BLaER1 treated with 17β-estradiol and CSF1 and Interleukin-3, amounts not matched to agents 10 nM and 100 nM (cell line): ENCODE results near the gene TNIK.

ENCODE experiments used
- H3K27ac ChIP-seq, 11 experiments: shearing (Covaris generic); formaldehyde crosslinking; 2 replicates each; pipeline ENCODE4 v1.8.1; 2022
- H3K27me3 ChIP-seq, 11 experiments: shearing (Covaris generic); formaldehyde crosslinking; 2 replicates each; pipeline ENCODE4 v1.8.1; 2022
- H3K36me3 ChIP-seq, 11 experiments: shearing (Covaris generic); formaldehyde crosslinking; 2 replicates each; pipeline ENCODE4 v1.8.1; 2022
- H3K4me1 ChIP-seq, 10 experiments: shearing (Covaris generic); formaldehyde crosslinking; 2 replicates each; pipeline ENCODE4 v1.8.1; 2022
- H3K4me2 ChIP-seq, 11 experiments: shearing (Covaris generic); formaldehyde crosslinking; 2 replicates each; pipeline ENCODE4 v1.8.1; 2022
- H3K4me3 ChIP-seq, 10 experiments: shearing (Covaris generic); formaldehyde crosslinking; 2 replicates each; pipeline ENCODE4 v1.8.1; 2022
- H3K9ac ChIP-seq, 11 experiments: shearing (Covaris generic); formaldehyde crosslinking; 2 replicates each; pipeline ENCODE4 v1.8.1; 2022
- H3K9me3 ChIP-seq, 11 experiments: shearing (Covaris generic); formaldehyde crosslinking; replicated peaks in 1 of 11; 2 replicates each; pipeline ENCODE4 v1.8.1; 2022
- H4K20me1 ChIP-seq, 11 experiments: shearing (Covaris generic); formaldehyde crosslinking; 2 replicates each; pipeline ENCODE4 v1.8.1; 2022
- Cebpa-rat ChIP-seq, 11 experiments: shearing (Covaris generic); IDR thresholded peaks; 2 replicates each; pipeline ENCODE4 v1.8.1; 2022

Gene TNIK

GRCh38 chr3:171212648-171213047 lies 247.6 kb downstream of the TNIK start:
- TF ChIP-seq Cebpa-rat (IDR thresholded peaks at IDR 0.05) = no peak

GRCh38 chr3:171206283-171206682 lies 253.9 kb downstream of the TNIK start:
- H3K27me3 ChIP-seq = no peaks in the 10 kb centered on the region
- H3K36me3 ChIP-seq = no peaks in the 10 kb centered on the region; a peak in 1 of 22 replicates
- no peak for TF ChIP-seq Cebpa-rat (IDR thresholded peaks at IDR 0.05)
- no peak overlapping the region for H3K4me2 ChIP-seq
- H3K27ac ChIP-seq = no peak overlapping the region
- no peak overlapping the region for H3K4me3 ChIP-seq
- H4K20me1 ChIP-seq = no peaks in the 10 kb centered on the region
- no peaks in the 10 kb centered on the region for H3K4me1 ChIP-seq
- no peaks in the 10 kb centered on the region for H3K9me3 ChIP-seq
- H3K9ac ChIP-seq = no peak overlapping the region

More at GRCh38 chr3:171212648-171213047, 247.6 kb downstream of the TNIK start:
- H3K27ac ChIP-seq = no peak overlapping the region
- no peaks in the 10 kb centered on the region for H3K27me3 ChIP-seq
- peaks cover 0 to 8% (median 0%) of the 10 kb centered on the region in 10 experiments; a peak in 3 of 20 replicates for H3K4me1 ChIP-seq
- H3K36me3 ChIP-seq = no peaks in the 10 kb centered on the region; a peak in 1 of 22 replicates
- H3K4me2 ChIP-seq = no peak overlapping the region
- no peaks in the 10 kb centered on the region for H3K9me3 ChIP-seq
- H3K9ac ChIP-seq = no peak overlapping the region
- no peaks in the 10 kb centered on the region for H4K20me1 ChIP-seq
- no peak overlapping the region for H3K4me3 ChIP-seq

- Histone ChIP-seq H3K4me1 (no peaks in the 10 kb centered on the region), H3K4me3 (no peak overlapping the region), H3K4me2 (no peak overlapping the region), H3K27ac (no peak overlapping the region), H3K27me3 (no peaks in the 10 kb centered on the region), H3K36me3 (no peaks in the 10 kb centered on the region), H3K9me3 (no peaks in the 10 kb centered on the region), H4K20me1 (no peaks in the 10 kb centered on the region), H3K9ac (no peak overlapping the region)
- no peak for TF ChIP-seq Cebpa-rat (IDR thresholded peaks at IDR 0.05)
Measured at GRCh38 chr3:171204942-171205341, 255.3 kb downstream of the TNIK start.

- Histone ChIP-seq H3K4me3 (no peak overlapping the region), H3K9ac (no peak overlapping the region), H4K20me1 (no peaks in the 10 kb centered on the region), H3K4me2 (no peak overlapping the region), H3K36me3 (no peaks in the 10 kb centered on the region), H3K27me3 (no peaks in the 10 kb centered on the region), H3K9me3 (no peaks in the 10 kb centered on the region), H3K4me1 (no peaks in the 10 kb centered on the region), H3K27ac (no peak overlapping the region)
- no peak for TF ChIP-seq Cebpa-rat (IDR thresholded peaks at IDR 0.05)
Measured at GRCh38 chr3:171201825-171202224, 258.4 kb downstream of the TNIK start.

- Histone ChIP-seq H3K27ac (no peak overlapping the region), H3K4me1 (no peaks in the 10 kb centered on the region), H4K20me1 (no peaks in the 10 kb centered on the region), H3K4me3 (no peak overlapping the region), H3K9ac (no peak overlapping the region), H3K36me3 (no peaks in the 10 kb centered on the region), H3K9me3 (no peaks in the 10 kb centered on the region), H3K4me2 (no peak overlapping the region), H3K27me3 (no peaks in the 10 kb centered on the region)
- no peak for TF ChIP-seq Cebpa-rat (IDR thresholded peaks at IDR 0.05)
Measured at GRCh38 chr3:171200750-171201088, 259.5 kb downstream of the TNIK start.

- Histone ChIP-seq H3K4me2 (no peak overlapping the region), H3K27me3 (no peaks in the 10 kb centered on the region)
Measured at GRCh38 chr3:171200052-171200749, 260.0 kb downstream of the TNIK start.

GRCh38 chr3:171199473-171199829 lies 260.8 kb downstream of the TNIK start:
- Histone ChIP-seq H3K4me1 (no peaks in the 10 kb centered on the region), H3K9ac (no peak overlapping the region), H3K4me3 (no peak overlapping the region), H3K9me3 (no peaks in the 10 kb centered on the region), H3K36me3 (no peaks in the 10 kb centered on the region), H3K27me3 (no peaks in the 10 kb centered on the region), H4K20me1 (no peaks in the 10 kb centered on the region), H3K27ac (no peak overlapping the region), H3K4me2 (no peak overlapping the region)
- TF ChIP-seq Cebpa-rat (IDR thresholded peaks at IDR 0.05) = no peak

More at GRCh38 chr3:171200052-171200749, 260.0 kb downstream of the TNIK start:
- Histone ChIP-seq H3K27ac (no peak overlapping the region), H4K20me1 (no peaks in the 10 kb centered on the region), H3K9ac (no peak overlapping the region), H3K4me1 (no peaks in the 10 kb centered on the region), H3K4me3 (no peak overlapping the region), H3K9me3 (no peaks in the 10 kb centered on the region), H3K36me3 (no peaks in the 10 kb centered on the region)
- no peak for TF ChIP-seq Cebpa-rat (IDR thresholded peaks at IDR 0.05)

- Histone ChIP-seq H3K36me3 (no peaks in the 10 kb centered on the region), H3K27me3 (no peaks in the 10 kb centered on the region), H3K4me1 (no peaks in the 10 kb centered on the region), H3K4me3 (no peak overlapping the region), H3K4me2 (no peak overlapping the region), H3K9ac (no peak overlapping the region), H4K20me1 (no peaks in the 10 kb centered on the region), H3K27ac (no peak overlapping the region), H3K9me3 (no peaks in the 10 kb centered on the region)
- TF ChIP-seq Cebpa-rat (IDR thresholded peaks at IDR 0.05) = no peak
Measured at GRCh38 chr3:171198781-171199472, 261.3 kb downstream of the TNIK start.

- no peaks in the 10 kb centered on the region for H4K20me1 ChIP-seq
- H3K9ac ChIP-seq = no peak overlapping the region
- no peak overlapping the region for H3K27ac ChIP-seq
- H3K4me3 ChIP-seq = no peak overlapping the region
- H3K4me2 ChIP-seq = no peak overlapping the region
- H3K36me3 ChIP-seq = no peaks in the 10 kb centered on the region
- TF ChIP-seq Cebpa-rat (IDR thresholded peaks at IDR 0.05) = no peak
- no peaks in the 10 kb centered on the region for H3K4me1 ChIP-seq
- no peaks in the 10 kb centered on the region for H3K27me3 ChIP-seq
- H3K9me3 ChIP-seq = no peaks in the 10 kb centered on the region
Measured at GRCh38 chr3:171195686-171196085, 264.5 kb downstream of the TNIK start.

- no peak overlapping the region for H3K27ac ChIP-seq
- H3K4me3 ChIP-seq = no peak overlapping the region
- no peak overlapping the region for H3K4me2 ChIP-seq
- no peak for TF ChIP-seq Cebpa-rat (IDR thresholded peaks at IDR 0.05)
- H3K9ac ChIP-seq = no peak overlapping the region
- H3K9me3 ChIP-seq = no peaks in the 10 kb centered on the region
- no peaks in the 10 kb centered on the region for H3K4me1 ChIP-seq
- no peaks in the 10 kb centered on the region for H4K20me1 ChIP-seq
- no peaks in the 10 kb centered on the region for H3K27me3 ChIP-seq
- no peaks in the 10 kb centered on the region for H3K36me3 ChIP-seq
Measured at GRCh38 chr3:171194965-171195364, 265.2 kb downstream of the TNIK start.
